ENCODE measurements around the gene DNM3. TPM values are rescaled to one million over a fixed set of nuclear protein-coding genes. Genes with fewer than 3 reads are reported as not detected.

The DNM3 gene
- total and polyA plus RNA-seq, 9 of the 15 experiments (the other 6 are each of a cell fraction or from before 2014, with no cell fraction given): 0.08 to 0.36 (median 0.22) TPM; not detected in 1

GRCh38 chr1:172090511-172090817 is 249.2 kb downstream of the DNM3 start:
- Histone ChIP-seq H3K36me3 (ENCODE audit: control insufficient read depth, insufficient read depth, low read length) (no peaks in the 10 kb centered on the region), H3K79me2 (ENCODE audit: control insufficient read depth, insufficient read depth, low read length) (no peaks in the 10 kb centered on the region), H3K4me1 (replicated peaks in 1 of 2; ENCODE audit: control insufficient read depth in 2 of 2, insufficient read depth in 2 of 2, low read length in 2 of 2) (no peaks in the 10 kb centered on the region), H3K9ac (ENCODE audit: insufficient read depth in 1 of 2, low read depth in 2 of 2, low read length in 2 of 2) (no peak overlapping the region), H3K9me3 (replicated peaks; ENCODE audit: control insufficient read depth, insufficient read depth, low read depth, low read length) (no peaks in the 10 kb centered on the region), H4K20me1 (replicated peaks; ENCODE audit: control insufficient read depth, insufficient read depth, low read length) (no peaks in the 10 kb centered on the region), H3K4me2 (ENCODE audit: insufficient read depth, low read length) (no peak overlapping the region), H3K27me3 (ENCODE audit: control insufficient read depth in 2 of 2, insufficient read depth in 2 of 2, low read length in 2 of 2) (no peaks in the 10 kb centered on the region), H3K9me1 (ENCODE audit: control insufficient read depth, insufficient read depth, low read length) (no peaks in the 10 kb centered on the region), H2AFZ (ENCODE audit: low read depth, low read length) (no peak overlapping the region), H3K4me3 (no peak overlapping the region), H3K27ac (ENCODE audit: extremely low read depth, low read depth, low read length) (no peak overlapping the region)
- in situ Hi-C loops (cut with MboI) (no loop called here), intact Hi-C loops (cut with micrococcal nuclease) (no loop called here)
- DNase-seq (ENCODE audit: extremely low read depth in 1 of 4, low spot score in 3 of 4) (no peak), ATAC-seq (no peak), FAIRE-seq (no peak)
- 0% methylated on average over 1 of the region's 1 CpG for WGBS (ENCODE audit: insufficient coverage, low coverage, missing lambda C conversion rate)
- ChIA-PET CTCF (ENCODE audit: low intra/inter-chr PET ratio) (no interaction called here), POLR2A (no interaction called here)
- BruUV-seq (replicated peaks): no TSS peak
- TF ChIP-seq, protein P1, sequence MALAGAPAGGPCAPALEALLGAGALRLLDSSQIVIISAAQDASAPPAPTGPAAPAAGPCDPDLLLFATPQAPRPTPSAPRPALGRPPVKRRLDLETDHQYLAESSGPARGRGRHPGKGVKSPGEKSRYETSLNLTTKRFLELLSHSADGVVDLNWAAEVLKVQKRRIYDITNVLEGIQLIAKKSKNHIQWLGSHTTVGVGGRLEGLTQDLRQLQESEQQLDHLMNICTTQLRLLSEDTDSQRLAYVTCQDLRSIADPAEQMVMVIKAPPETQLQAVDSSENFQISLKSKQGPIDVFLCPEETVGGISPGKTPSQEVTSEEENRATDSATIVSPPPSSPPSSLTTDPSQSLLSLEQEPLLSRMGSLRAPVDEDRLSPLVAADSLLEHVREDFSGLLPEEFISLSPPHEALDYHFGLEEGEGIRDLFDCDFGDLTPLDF (CRISPR knock-in tag; IDR thresholded peaks at IDR 0.05): no peak
- no peak for TF ChIP-seq CCNT2 (IDR thresholded peaks at IDR 0.05; ENCODE audit: borderline replicate concordance, extremely low read depth, insufficient read length, low read depth, low read length)
- TF ChIP-seq, protein P2, sequence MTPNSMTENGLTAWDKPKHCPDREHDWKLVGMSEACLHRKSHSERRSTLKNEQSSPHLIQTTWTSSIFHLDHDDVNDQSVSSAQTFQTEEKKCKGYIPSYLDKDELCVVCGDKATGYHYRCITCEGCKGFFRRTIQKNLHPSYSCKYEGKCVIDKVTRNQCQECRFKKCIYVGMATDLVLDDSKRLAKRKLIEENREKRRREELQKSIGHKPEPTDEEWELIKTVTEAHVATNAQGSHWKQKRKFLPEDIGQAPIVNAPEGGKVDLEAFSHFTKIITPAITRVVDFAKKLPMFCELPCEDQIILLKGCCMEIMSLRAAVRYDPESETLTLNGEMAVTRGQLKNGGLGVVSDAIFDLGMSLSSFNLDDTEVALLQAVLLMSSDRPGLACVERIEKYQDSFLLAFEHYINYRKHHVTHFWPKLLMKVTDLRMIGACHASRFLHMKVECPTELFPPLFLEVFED (CRISPR knock-in tag; conservative IDR thresholded peaks at IDR 0.05): no peak
- TF ChIP-seq BCL6 (CRISPR knock-in tag; IDR thresholded peaks at IDR 0.05): no peak
- TF ChIP-seq NR2F6 (CRISPR knock-in tag; IDR thresholded peaks at IDR 0.05): no peak
- TF ChIP-seq, protein P3, sequence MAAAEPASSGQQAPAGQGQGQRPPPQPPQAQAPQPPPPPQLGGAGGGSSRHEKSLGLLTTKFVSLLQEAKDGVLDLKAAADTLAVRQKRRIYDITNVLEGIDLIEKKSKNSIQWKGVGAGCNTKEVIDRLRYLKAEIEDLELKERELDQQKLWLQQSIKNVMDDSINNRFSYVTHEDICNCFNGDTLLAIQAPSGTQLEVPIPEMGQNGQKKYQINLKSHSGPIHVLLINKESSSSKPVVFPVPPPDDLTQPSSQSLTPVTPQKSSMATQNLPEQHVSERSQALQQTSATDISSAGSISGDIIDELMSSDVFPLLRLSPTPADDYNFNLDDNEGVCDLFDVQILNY (CRISPR knock-in tag; IDR thresholded peaks at IDR 0.05): no peak
- no peak for TF ChIP-seq NFIC (IDR thresholded peaks at IDR 0.05)
- TF ChIP-seq GABPB2 (CRISPR knock-in tag; conservative IDR thresholded peaks at IDR 0.05): no peak
- no peak for TF ChIP-seq GATA2 (CRISPR knock-in tag; IDR thresholded peaks at IDR 0.05)
- TF ChIP-seq GTF2B (IDR thresholded peaks at IDR 0.05; ENCODE audit: extremely low read depth, insufficient read length): no peak
- TF ChIP-seq, protein P4, sequence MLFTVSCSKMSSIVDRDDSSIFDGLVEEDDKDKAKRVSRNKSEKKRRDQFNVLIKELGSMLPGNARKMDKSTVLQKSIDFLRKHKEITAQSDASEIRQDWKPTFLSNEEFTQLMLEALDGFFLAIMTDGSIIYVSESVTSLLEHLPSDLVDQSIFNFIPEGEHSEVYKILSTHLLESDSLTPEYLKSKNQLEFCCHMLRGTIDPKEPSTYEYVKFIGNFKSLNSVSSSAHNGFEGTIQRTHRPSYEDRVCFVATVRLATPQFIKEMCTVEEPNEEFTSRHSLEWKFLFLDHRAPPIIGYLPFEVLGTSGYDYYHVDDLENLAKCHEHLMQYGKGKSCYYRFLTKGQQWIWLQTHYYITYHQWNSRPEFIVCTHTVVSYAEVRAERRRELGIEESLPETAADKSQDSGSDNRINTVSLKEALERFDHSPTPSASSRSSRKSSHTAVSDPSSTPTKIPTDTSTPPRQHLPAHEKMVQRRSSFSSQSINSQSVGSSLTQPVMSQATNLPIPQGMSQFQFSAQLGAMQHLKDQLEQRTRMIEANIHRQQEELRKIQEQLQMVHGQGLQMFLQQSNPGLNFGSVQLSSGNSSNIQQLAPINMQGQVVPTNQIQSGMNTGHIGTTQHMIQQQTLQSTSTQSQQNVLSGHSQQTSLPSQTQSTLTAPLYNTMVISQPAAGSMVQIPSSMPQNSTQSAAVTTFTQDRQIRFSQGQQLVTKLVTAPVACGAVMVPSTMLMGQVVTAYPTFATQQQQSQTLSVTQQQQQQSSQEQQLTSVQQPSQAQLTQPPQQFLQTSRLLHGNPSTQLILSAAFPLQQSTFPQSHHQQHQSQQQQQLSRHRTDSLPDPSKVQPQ (CRISPR knock-in tag; IDR thresholded peaks at IDR 0.05; ENCODE audit: borderline replicate concordance): no peak
- no peak for TF ChIP-seq MTA2 (IDR thresholded peaks at IDR 0.05; ENCODE audit: low read depth)
- TF ChIP-seq, protein P5, sequence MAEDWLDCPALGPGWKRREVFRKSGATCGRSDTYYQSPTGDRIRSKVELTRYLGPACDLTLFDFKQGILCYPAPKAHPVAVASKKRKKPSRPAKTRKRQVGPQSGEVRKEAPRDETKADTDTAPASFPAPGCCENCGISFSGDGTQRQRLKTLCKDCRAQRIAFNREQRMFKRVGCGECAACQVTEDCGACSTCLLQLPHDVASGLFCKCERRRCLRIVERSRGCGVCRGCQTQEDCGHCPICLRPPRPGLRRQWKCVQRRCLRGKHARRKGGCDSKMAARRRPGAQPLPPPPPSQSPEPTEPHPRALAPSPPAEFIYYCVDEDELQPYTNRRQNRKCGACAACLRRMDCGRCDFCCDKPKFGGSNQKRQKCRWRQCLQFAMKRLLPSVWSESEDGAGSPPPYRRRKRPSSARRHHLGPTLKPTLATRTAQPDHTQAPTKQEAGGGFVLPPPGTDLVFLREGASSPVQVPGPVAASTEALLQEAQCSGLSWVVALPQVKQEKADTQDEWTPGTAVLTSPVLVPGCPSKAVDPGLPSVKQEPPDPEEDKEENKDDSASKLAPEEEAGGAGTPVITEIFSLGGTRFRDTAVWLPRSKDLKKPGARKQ (CRISPR knock-in tag; IDR thresholded peaks at IDR 0.05): no peak
- no peak for TF ChIP-seq HDAC3 (IDR thresholded peaks at IDR 0.05; ENCODE audit: borderline replicate concordance, partially characterized antibody)
- no peak for TF ChIP-seq NR3C1 (CRISPR knock-in tag; IDR thresholded peaks at IDR 0.05)
